Glutamatergic neuron (in vitro differentiated cells): Measurements from ENCODE around the gene SCRN1. TPM values are rescaled to one million over a fixed set of nuclear protein-coding genes. Genes with fewer than 3 reads are reported as not detected.
A peak's percentile ranks its signal among the peaks of the same experiment; 100 is the strongest.

ENCODE experiments used
- DNase-seq: peaks from one replicate; pipeline ENCODE4 v3.0.0; 2022
- H3K27ac Mint-ChIP-seq: one replicate; pipeline ENCODE4 v1.8.0; 2020; ENCODE audit warnings: mild to moderate bottlenecking, mixed read lengths, inconsistent platforms; ENCODE audit not compliant: unreplicated experiment
- H3K27me3 Mint-ChIP-seq: one replicate; pipeline ENCODE4 v1.8.0; 2020; ENCODE audit warnings: mild to moderate bottlenecking, moderate library complexity, mixed read lengths, inconsistent platforms; ENCODE audit not compliant: unreplicated experiment
- H3K36me3 Mint-ChIP-seq: one replicate; pipeline ENCODE4 v1.8.0; 2020; ENCODE audit warnings: mild to moderate bottlenecking, mixed read lengths, inconsistent platforms; ENCODE audit not compliant: unreplicated experiment
- H3K4me1 Mint-ChIP-seq: one replicate; pipeline ENCODE4 v1.8.0; 2020; ENCODE audit warnings: mild to moderate bottlenecking, low read depth, mixed read lengths, inconsistent platforms; ENCODE audit not compliant: unreplicated experiment
- H3K4me3 Mint-ChIP-seq: one replicate; pipeline ENCODE4 v1.8.0; 2020; ENCODE audit warnings: mild to moderate bottlenecking, mixed read lengths, inconsistent platforms; ENCODE audit not compliant: unreplicated experiment
- H3K9me3 Mint-ChIP-seq: one replicate; pipeline ENCODE4 v1.8.0; 2020; ENCODE audit warnings: mild to moderate bottlenecking, moderate library complexity, mixed read lengths, inconsistent platforms; ENCODE audit not compliant: unreplicated experiment
- total RNA-seq: library from RNA; stranded (reverse); fragmentation: NEBNext Ultra II Directional; extraction: Animal tissue kit (Norgen Biotek cat#: 25700); gene quantifications from one replicate; pipeline ENCODE4 v1.2.1, GENCODE V29; 2021; ENCODE audit not compliant: unreplicated experiment
- TF ChIP-seq, protein P1 (sequence below): fragments of 200-600 bp; sonication (generic); IDR thresholded peaks from one replicate; pipeline ENCODE4 v1.5.0; 2021; ENCODE audit not compliant: partially characterized antibody, unreplicated experiment

The SCRN1 gene
- total RNA-seq, 1 donor from 2014 or later = 168 TPM

DNA sequence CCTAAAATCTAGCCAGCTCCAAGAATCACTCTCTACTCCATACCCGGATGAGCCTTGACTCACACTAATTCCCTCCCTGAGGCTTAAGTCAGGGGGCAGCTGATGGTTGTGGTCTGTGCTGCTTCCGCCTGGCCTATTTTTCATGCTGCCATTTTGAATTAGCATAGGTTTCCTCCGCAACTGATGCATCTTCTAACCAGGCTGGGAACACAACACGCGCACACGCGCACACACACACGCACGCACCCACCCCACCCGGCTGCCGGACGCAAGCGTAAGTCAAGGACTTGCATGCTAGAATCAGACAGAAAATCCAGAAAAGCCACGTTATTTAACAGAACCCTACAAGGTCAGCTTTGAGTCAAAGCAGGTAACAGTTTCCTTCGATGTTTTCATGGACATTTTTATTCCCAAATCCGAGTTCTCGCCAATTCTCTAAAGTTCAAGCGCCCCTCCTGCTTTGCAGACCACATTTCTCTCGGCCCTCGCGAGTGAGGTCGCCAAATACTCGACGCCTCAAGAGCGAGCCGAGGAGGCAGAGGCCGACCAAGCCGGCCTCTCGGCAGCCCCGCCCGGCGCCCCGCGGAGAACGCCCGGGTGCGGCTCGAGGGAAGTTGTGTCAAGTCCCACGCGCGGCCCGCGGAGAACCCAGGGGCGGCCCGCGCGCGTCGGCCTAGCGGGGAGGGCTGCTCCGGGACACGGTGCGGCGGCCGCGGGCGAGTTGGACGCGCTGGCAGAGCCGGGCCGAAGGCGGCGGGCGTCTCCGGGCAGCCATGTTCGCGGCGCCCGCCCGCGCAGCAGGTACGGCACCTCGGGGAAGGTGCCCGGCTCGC lies 961 bp downstream of the SCRN1 start:
- peak; percentile 57 for DNase-seq
- TF ChIP-seq, protein P1, sequence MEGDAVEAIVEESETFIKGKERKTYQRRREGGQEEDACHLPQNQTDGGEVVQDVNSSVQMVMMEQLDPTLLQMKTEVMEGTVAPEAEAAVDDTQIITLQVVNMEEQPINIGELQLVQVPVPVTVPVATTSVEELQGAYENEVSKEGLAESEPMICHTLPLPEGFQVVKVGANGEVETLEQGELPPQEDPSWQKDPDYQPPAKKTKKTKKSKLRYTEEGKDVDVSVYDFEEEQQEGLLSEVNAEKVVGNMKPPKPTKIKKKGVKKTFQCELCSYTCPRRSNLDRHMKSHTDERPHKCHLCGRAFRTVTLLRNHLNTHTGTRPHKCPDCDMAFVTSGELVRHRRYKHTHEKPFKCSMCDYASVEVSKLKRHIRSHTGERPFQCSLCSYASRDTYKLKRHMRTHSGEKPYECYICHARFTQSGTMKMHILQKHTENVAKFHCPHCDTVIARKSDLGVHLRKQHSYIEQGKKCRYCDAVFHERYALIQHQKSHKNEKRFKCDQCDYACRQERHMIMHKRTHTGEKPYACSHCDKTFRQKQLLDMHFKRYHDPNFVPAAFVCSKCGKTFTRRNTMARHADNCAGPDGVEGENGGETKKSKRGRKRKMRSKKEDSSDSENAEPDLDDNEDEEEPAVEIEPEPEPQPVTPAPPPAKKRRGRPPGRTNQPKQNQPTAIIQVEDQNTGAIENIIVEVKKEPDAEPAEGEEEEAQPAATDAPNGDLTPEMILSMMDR = no peak
- Mint-ChIP-seq H3K27me3 (peaks cover 7% of the 10 kb centered on the region), H3K9me3 (peaks cover 12% of the 10 kb centered on the region), H3K4me3 (peak overlapping the region; percentile 97), H3K36me3 (peaks cover 6% of the 10 kb centered on the region), H3K27ac (peak overlapping the region; percentile 96), H3K4me1 (peaks cover 6% of the 10 kb centered on the region)

DNA sequence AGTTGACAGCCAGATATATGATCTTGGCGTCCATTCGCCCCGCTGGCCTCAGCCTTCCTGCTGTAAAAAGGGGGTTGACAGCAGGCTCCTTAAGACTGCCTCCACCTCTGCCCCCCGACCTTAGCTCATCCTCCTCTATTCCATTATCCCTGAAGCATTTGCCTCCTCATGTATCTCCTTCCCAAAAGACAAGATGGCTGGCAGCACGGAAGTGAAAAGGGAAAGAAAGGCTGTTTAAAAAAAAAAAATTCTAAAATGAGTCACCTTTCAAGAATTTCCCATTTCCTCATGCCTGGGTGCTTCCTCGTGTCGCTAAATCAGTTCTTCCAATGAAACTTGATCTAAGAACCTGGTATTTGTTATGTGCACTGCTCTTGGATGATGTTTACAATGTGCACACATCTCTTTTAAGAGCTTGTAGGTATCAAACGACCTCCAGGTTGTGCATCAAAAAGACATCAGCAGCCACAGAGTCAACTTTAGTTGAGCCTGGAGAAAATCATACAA lies 1.7 kb downstream of the SCRN1 start:
- no peak for DNase-seq
- Mint-ChIP-seq H3K4me3 (peak overlapping the region; percentile 97), H3K27me3 (peaks cover 7% of the 10 kb centered on the region), H3K9me3 (peaks cover 12% of the 10 kb centered on the region), H3K4me1 (peaks cover 6% of the 10 kb centered on the region), H3K36me3 (peaks cover 6% of the 10 kb centered on the region), H3K27ac (peak overlapping the region; percentile 96)
- TF ChIP-seq, protein P1 = no peak

DNA sequence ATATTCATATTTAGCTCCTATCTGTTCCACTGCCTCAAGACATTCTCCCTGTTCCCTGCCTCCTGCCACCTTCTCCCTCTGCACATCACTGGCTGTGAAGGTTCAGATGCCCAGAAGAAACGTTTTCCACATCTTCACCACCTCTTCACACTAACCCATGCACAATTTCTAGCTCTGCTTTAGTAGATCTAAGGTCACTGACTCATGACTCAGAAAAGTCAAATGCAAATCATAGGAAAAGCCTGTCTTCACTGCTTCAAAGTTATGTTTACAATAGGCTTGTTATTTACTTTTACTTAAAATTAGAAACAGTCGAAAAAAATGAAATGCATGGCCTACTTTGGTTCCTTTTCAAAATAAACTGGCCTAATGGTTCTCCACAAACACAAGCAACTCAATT lies 2.5 kb downstream of the SCRN1 start:
- peaks cover 12% of the 10 kb centered on the region for H3K9me3 Mint-ChIP-seq
- peak overlapping the region; percentile 97 for H3K4me3 Mint-ChIP-seq
- no peaks in the 10 kb centered on the region for H3K36me3 Mint-ChIP-seq
- TF ChIP-seq, protein P1 = no peak
- no peak for DNase-seq
- peaks cover 6% of the 10 kb centered on the region for H3K4me1 Mint-ChIP-seq
- peak overlapping the region; percentile 49 for H3K27ac Mint-ChIP-seq
- peaks cover 7% of the 10 kb centered on the region for H3K27me3 Mint-ChIP-seq

DNA sequence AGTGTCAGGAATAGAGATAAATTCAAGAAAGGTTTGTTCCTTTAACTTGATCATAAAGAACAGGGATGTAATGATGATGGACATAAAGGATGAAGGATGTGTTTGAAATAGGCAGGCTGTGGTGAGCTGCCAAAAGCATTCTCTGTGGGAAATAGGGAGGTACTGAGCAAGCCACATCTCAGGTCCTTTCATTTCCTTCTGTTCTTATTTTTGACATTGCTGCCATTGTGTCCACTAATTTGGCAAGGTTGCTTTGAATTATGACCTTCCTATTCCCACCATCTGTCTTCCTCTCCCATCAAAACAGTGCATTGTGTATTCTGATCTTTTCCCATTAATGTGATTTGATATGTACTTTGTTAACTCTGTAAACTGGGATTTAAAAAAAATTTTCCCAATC lies 9.4 kb downstream of the SCRN1 start:
- TF ChIP-seq, protein P1 = no peak
- Mint-ChIP-seq H3K4me1 (no peaks in the 10 kb centered on the region), H3K9me3 (no peaks in the 10 kb centered on the region), H3K27me3 (peaks cover 2% of the 10 kb centered on the region), H3K27ac (no peak overlapping the region), H3K36me3 (no peaks in the 10 kb centered on the region), H3K4me3 (no peak overlapping the region)
- no peak for DNase-seq
